GM21825 (cell line): ENCODE results near the gene DNAH17.

Source experiments
- ATAC-seq: cut with Tn5 transposase; IDR thresholded peaks from one replicate; pipeline ENCODE4 v1.9.1; 2021; ENCODE audit warnings: mild to moderate bottlenecking, moderate library complexity; ENCODE audit not compliant: unreplicated experiment

Gene DNAH17

GRCh38 chr17:78498848-78499247 is 78.3 kb downstream of the DNAH17 start:
- no peak for ATAC-seq

GRCh38 chr17:78497115-78497540 is 80.1 kb downstream of the DNAH17 start:
- ATAC-seq: no peak

- ATAC-seq: no peak
Observed at GRCh38 chr17:78496311-78496710, 80.9 kb downstream of the DNAH17 start.

GRCh38 chr17:78495634-78496033 is 81.6 kb downstream of the DNAH17 start:
- no peak for ATAC-seq

GRCh38 chr17:78494696-78495330 is 82.4 kb downstream of the DNAH17 start:
- ATAC-seq: no peak

- no peak for ATAC-seq
Observed at GRCh38 chr17:78493853-78494695, 83.1 kb downstream of the DNAH17 start.

GRCh38 chr17:78493450-78493849 is 83.7 kb downstream of the DNAH17 start:
- ATAC-seq: no peak

GRCh38 chr17:78492116-78492799 is 84.9 kb downstream of the DNAH17 start:
- ATAC-seq: no peak

- no peak for ATAC-seq
Observed at GRCh38 chr17:78491236-78492115, 85.7 kb downstream of the DNAH17 start.

- ATAC-seq: no peak
Observed at GRCh38 chr17:78490673-78491072, 86.5 kb downstream of the DNAH17 start.

GRCh38 chr17:78490156-78490555 is 87.0 kb downstream of the DNAH17 start:
- no peak for ATAC-seq

GRCh38 chr17:78488867-78489634 is 88.1 kb downstream of the DNAH17 start:
- no peak for ATAC-seq

- ATAC-seq: no peak
Observed at GRCh38 chr17:78488156-78488555, 89.0 kb downstream of the DNAH17 start.

GRCh38 chr17:78486946-78487680 is 90.1 kb downstream of the DNAH17 start:
- ATAC-seq: no peak

- ATAC-seq: no peak
Observed at GRCh38 chr17:78486228-78486802, 90.9 kb downstream of the DNAH17 start.

- no peak for ATAC-seq
Observed at GRCh38 chr17:78485290-78486168, 91.7 kb downstream of the DNAH17 start.

- no peak for ATAC-seq
Observed at GRCh38 chr17:78484271-78485246, 92.6 kb downstream of the DNAH17 start.
